Stimulated activated naive CD8-positive, alpha-beta T cell treated with anti-CD3 and anti-CD28 coated beads, Interleukin-15, Interleukin-2, amounts not matched to agents 100 U/mL and 50 U/mL, for 24 hours (primary cell): ENCODE results near the gene PRDM16.
A peak's percentile ranks its signal among the peaks of the same experiment; 100 is the strongest.

Experiments
- ATAC-seq: fragments of 150-1000 bp; cut with Tn5 transposase; one replicate; pipeline ENCODE4 v1.10.0; 2021
- DNase-seq: peaks from one replicate; pipeline ENCODE4 v3.0.0; 2021

Gene PRDM16

DNA sequence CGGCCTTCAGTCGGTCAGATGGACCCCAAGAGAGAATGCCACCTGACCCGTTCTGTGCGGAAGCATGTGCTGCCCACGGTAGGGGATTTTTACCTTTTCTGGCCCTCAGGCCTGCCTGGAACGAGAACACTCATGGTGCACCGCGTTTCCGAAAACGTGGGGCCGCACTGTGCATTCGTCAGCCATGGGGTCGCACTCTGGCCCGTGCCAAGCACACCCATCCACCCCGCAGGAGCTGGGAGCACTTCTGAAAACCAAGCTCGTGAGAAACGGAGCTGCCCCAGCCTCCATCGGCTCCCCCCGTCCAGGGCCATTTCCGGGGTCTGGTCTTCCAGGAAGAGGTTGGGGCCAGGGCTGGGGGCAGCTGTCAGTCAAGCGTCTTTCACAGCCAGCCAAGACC is 72.8 kb downstream of the PRDM16 start:
- ATAC-seq, result no peak
- no peak for DNase-seq

DNA sequence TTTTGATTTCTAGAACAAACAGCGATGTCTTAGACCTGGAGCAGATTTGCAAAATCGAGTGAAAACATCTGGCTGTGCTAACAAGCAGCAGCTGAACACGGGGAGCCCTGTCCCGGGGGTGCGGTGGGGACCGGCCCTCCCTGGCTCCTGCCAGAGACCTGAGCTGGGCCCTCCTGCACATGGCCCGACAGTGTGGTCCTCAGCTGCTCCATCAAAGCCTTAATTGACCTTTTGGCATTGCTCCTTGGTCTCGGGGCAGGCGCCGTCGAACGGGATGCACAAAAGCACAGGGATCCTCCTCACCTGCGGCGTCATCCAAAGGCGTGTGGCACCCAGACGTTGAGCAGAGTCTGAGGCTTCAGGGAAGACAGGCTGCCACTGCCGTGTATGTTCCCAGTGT is 73.2 kb downstream of the PRDM16 start:
- DNase-seq, result no peak
- no peak for ATAC-seq

DNA sequence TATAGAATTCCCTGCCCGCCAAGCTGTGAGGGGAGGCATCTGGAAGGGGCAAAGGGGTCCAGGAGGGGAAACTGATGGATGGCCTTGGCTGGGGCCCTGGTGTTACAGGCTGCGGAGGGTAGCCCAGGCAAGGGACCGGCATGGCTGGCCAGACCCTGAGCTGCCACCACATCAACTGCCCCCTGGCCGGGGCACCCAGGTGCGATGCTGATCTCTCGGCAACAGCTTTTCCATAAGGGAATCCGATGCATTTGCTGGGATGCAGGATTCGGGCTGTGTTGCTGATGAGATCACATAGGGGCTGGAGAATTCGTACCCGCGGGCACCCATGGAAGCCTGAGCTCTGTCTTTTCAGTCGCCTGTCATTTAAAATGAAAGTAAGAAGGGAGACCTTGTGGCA is 73.7 kb downstream of the PRDM16 start:
- no peak for DNase-seq
- no peak for ATAC-seq

DNA sequence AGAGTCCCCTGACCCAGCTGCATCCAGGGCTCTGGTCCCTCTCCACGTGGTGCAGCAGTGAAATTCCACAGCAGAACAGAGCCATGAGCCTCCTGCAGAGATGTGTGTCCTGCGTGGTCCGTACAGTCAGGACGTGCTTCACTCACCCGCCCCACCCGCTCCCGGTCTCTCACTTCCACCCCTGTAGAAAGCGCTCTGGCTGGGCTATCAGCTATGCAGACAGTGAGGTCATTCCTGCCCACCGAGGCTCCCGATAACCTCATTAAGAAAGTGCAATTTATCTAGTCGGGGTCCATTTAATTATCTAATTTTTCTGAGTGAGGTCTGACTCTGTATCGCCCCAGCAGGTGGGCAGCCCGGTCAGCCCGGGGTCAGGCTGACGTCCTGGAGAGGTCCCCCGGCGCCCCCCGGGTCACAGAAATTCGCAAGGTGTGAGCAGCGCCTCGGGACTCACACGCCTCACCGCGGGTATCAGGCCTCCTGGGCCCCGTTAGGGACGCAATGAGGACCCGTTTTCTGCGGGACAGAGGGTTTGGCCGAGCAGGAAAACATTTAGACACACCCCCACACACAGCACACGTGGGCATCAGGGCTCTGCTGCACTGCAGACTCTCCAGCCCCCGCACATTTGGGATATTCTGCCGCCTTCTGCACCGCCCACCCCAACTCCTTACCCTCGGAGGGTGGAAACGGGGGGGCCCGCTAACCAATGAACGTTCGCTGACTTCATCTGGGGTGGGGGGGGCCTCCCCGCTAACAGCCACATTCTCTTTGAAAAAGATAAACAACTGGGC is 76.7 kb downstream of the PRDM16 start:
- ATAC-seq, result no peak

DNA sequence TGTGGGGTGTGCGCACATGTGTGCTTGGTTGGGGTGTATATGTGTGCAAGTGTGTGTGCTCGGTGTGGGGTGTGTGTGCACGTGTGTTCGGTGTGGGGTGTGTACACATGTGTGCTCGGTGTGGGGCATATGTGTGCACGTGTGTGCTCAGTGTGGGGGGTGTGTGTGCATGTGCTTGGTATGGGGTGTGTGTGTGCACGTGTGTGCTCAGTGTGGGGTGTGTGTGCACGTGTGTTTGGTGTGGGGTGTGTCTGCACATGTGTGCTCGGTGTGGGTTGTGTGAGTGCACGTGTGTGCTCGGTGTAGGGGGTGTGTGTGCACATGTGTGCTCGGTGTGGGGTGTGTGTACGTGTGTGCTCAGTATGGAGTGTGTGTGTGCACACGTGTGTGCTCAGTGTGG is 77.5 kb downstream of the PRDM16 start:
- DNase-seq (no peak), ATAC-seq (no peak)

More for the DNA sequence above, 76.7 kb downstream of the PRDM16 start:
- no peak for DNase-seq

DNA sequence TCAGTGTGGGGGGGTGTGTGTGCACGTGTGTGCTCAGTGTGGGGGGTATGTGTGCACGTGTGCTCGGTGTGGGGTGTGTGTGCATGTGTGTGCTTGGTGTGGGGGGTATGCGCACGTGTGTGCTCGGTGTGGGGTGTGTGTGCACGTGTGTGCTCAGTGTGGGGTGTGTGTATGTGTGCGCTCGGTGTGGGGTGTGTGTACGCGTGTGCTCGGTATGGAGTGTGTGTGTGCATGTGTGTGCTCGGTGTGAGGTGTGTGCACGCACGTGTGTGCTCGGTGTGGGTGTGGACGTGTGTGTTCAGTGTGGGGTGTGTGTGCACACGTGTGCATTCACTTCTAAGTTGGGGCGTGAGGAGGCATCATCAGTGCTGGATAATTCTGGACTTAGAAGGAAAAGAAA is 77.9 kb downstream of the PRDM16 start:
- no peak for DNase-seq
- no peak for ATAC-seq

DNA sequence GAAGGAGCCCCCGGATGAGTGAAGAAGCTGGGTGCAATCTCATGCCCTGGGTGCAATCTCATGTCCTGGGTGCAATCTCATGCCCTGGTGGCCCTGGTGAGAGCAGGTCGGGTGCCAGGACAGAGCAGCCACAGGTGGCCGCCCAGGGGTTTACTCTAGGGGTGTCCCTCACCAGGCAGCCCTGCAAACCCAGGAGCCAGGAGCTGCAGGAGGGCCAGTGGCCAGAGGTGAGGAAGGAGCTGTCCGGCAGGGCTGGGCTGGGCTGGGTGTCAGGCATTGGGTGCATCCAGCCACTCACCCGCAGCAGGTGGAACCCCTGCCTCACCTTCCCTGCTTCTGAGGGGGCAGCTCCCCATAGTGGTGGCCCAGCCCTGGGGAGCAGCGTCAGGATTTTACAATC is 79.2 kb downstream of the PRDM16 start:
- ATAC-seq, result no peak
- no peak for DNase-seq

DNA sequence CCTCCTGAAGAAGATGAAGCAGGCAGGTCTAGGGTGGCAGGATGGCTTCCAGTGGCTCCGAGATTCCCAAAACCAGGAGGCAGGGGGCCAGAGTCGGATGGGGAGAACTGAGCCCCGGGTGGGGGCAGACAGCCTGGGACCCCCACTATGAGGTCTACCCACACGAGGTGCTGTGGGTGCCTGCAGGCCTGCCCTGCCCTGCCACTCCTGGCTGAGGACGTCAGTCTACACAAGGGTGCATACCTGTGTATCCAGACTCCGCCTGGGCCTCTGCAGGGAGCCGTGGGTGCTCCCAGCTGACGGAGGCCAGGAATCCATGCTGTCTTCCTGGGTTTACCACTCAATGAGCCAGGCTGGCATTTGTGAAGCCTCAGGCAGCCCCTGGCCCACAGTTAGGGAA is 80.3 kb downstream of the PRDM16 start:
- ATAC-seq (no peak), DNase-seq (no peak)

DNA sequence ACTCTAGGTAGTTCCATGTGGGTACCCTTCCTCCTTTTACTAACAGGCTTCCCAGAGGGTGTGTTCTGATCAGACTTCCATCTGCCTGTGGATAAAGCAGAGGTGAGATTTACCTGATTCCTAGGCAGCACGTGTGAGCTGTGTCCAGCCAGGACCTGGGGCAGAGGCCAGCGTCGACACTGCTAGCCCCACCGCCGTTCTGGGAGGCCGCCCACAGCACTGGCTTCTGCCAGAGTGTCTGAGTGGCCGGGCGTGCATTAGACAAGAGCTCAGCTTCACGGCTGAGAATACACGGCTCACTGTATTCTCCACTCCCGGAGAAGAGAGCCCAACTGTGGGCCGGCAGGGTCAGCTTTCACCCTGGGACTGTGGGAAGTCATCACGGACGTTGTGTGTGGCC is 82.5 kb downstream of the PRDM16 start:
- no peak for DNase-seq

DNA sequence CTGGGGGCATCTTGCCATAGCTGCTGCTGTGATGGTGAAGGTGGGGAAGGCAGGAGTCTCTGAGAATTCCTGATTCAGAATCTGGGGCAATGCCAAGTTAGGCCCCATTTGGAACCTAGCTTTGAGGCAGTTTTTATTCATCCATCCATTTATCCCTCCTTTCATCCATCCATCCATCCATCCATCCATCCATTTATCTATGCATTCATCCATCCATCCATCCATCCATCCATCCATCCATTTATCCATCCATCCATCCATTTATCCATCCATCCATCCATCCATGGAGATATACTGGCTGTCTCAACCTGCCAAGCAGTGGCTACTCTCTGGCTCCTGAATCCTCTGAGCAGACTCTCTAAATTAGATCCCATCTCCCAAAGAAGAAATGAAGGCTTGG is 83.1 kb downstream of the PRDM16 start:
- DNase-seq (no peak), ATAC-seq (no peak)

More for the DNA sequence above, 82.5 kb downstream of the PRDM16 start:
- no peak for ATAC-seq

DNA sequence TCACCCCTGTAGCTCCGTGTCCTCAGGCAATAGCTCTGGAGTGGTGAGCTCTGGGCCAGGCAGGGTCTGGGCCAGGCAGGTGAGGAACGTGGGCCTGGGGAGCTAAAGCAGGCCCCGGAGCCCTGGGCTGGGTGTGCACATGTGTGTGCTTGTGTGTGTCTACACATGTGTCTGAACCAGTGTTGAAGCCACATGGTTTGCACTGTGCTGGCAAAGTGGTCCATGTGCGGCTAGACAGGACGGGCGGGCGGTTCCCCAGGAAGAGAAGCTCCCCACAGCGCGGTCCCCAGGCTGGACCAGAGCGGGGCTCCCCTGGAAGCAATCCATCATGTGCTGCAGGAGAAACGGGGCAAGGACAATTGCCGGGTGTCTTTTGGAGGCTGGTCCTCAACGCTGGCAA is 84.2 kb downstream of the PRDM16 start:
- ATAC-seq, result no peak
- DNase-seq, result no peak

DNA sequence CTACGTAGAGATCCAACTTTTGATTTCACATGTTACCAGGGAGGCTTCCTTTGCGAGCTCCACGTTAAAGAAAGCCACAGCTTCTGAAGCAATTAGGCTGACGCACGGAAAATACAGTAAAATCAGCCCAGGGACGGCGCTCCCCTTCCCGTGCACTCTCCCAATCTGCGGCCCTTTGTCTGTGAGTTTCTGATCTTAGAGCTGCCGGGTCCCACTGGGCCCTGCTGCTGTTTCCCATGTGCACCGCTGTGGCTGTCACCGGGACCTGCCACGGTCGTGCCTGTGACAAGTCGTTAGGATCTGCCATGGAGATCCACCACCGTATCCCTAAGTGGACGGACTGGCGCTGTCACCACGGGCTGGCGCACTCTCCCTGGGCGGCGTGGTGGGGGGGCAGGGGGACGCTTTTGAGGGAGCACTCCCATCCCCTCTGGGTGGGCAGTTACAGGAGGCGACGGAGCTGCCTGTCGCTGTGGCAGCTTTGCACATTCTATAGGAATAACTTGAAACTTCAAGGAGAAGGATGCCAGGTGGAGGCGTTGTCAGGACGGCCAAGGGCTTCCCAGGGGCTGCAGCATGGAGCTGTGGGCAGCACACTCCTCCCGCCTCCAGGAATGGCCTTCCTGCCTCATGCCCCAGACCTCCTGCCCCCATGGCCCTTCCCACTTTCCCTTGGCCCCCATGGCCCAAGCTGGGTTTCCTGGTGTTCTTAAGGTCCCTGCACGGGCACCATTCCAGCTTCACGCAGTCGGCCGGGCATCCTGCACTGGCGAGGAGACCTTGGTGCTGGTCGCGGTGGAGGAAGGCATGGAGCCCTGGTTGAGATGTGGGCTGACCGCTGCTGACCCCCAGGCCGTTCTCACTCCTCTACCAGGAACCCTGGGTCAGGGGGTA is 85.1 kb downstream of the PRDM16 start:
- ATAC-seq, result no peak
- no peak for DNase-seq

DNA sequence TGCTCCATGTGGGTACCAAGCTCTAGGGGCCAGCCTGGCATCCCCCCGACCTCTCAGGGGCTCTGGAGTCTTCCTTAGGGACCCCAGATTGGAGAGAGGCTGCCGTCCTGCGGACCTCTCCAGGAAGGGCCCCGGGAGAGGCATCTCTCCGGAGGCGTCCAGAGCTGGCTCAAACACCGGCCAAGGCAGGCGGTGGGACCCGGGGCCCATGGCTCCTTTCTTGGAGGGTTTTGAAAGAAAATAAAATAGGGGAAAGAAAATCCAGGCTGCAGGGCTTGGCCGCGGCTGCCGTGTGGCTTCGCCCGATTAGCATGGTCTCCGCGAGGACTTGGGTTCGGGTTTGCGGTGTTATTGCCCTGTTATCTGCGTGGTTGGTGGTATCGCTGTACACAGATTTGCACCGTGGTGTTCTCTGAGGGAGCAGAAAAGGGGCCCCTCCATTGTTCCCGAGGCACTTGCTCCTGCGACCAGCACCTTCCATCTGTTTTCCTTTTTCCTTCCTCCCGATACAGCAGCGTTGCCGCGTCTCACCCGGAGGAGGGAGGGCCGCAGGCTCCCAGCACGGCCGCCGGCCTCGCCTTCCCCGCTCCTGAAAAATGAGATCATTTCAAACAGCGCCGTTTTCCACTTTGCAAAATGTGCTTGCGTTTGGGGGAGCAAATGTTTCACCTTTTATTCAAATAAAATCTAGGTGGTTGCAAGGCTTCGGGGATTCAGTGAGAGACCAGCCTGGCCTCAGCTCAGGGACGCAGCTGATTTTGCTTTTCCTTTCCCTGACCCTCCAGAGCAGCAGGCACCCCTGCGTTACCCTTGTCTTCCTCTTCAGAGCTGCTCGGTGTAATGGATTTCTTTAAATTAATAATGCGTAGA is 86.3 kb downstream of the PRDM16 start:
- ATAC-seq (no peak), DNase-seq (no peak)

DNA sequence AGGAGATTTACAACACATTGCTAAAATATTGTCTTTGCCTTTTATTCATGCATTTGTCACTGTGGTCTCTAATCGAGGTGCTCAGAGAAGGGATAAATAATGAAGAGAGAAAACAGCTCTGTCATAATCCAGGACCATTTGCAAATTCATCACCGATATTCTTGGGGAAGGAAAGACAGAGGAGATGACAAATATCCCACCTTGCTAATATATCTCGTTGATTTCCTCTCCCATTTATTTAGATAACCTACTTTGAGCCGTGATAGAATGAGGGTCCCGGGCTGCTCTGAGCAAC is 86.9 kb downstream of the PRDM16 start:
- no peak for DNase-seq

DNA sequence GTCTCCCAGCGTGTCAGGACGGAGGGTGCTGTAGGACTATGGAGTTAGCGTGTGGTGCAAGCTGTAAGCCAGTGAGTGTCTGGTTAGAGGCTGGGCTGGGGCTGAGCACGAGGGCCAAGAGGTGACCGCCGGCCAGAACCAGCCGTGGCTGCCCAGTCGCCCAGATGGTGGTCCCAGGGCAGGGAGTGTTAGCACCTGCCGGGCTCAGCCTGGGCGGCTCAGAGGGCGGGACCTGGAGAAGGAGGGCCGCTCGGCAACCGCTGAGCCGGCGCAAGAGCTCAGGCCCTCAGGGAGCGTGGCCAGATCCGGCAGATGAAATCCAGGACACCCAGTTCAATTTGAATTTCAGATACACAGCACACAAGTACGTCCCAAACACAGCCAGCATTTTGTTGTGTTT is 87.9 kb downstream of the PRDM16 start:
- no peak for ATAC-seq
- DNase-seq, result no peak

More for the DNA sequence above, 86.9 kb downstream of the PRDM16 start:
- no peak for ATAC-seq

DNA sequence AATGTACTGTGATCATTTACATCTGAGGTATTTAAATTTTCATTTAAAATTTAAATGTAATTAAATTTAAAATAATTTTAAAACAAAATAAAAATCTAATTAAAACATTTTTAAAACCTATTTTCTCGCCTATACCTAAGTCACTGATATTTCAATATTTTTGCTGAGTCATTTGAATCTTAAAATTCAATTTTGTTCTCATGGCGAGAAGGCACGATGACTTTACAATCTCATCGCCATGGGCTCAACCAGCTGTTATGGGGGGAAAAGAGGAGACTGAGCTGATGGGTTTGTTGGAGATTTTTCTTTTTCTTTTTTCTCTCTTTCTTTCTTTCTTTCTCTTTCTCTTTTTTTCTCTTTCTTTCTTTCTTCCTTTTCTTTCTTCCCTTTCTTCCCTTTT is 89.3 kb downstream of the PRDM16 start:
- ATAC-seq, result no peak
- no peak for DNase-seq

DNA sequence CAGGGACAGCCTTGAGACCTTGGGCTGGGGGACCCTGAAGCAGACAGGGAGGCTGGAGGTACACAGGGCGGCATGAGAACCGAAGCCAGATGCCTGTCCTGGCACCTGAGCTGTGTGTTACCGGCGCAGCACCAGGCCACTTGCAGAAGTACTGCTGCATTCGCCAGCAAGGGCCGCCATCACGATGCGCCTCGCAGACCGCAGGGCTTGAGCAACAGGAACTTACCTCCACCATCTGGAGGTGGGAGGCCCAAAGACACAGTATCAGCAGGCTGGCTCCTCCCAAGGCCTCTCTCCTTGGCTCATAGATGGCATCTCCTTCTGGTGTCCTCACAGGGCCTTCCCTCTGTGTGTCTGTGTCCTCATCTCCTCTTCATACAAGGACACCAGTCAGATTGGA is 90.1 kb downstream of the PRDM16 start:
- DNase-seq (no peak), ATAC-seq (no peak)

DNA sequence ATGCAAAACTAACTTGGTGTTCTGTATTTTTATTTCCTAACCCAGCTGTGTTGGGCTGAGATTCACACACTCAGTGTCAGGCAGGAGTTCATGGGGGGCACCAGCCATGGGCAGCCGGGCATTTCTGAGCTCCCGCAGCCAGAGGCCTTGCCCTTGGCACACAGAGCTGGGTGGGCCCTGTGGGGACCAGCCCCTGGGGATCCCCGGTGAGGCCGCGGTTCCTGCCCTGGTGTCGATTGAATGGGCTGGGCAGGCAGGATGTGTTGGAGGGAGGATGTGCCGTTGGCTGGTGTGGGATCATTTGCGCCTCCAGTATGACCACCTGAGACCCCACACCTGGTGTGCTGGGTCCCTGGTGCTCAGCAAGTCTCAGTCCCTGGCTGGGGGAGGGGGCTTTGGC is 91.0 kb downstream of the PRDM16 start:
- ATAC-seq (no peak), DNase-seq (no peak)

DNA sequence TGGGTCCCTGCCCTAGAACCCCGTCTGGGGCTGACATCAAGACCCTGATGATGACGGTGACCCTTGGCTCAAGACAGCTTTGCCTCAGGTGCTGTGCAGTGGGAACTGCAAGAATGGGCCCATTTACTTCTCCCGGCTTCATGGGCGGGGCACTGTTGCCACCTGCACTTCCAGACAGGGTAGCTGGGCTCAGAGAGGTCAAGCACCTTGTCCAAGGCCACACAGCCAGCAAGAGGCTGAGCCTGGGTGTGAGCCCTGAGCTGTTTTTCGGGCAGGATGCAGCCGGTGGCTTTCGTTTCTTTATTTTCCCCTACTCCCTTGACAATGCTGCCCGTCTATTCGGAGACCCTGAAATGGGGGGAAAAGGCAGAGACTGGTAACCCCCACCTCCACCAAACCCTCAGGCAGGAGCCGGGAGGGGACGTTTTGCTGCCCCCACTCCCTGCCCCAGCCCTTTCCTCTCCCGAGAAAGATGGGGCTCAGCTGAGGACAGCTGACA is 91.7 kb downstream of the PRDM16 start:
- ATAC-seq, result peak; percentile 14

DNA sequence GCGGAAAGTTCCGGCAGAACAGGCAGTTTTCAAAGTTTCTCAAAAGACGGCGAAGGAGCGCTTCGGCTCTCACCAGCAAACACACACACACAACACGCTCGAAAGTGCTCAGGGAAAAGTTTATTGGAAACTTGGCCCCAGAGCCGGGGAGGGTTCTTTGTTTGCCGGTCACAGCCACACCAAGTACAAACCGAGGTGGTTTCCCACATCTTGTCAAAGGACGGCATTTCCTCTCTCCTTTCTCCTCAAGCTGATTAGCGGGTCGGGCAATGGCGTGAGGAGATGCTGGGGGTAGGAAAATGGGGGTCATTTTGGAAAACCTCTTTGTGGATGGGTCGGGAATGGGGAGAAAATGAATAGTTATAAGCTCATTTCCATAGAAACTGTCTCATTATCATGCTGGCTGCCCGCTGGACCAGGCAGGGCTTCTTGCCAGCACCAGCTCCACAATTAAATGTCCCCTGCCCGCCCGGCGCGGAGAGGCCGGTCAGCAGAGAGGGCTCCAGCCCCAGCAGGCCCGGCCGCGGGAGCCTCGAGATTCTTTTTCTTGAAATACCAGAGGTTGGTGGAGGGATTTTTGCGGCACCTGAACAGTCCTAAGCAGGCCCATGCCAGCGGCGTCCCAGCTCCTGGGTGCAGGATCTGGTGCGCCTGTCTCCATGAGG is 92.3 kb downstream of the PRDM16 start:
- DNase-seq (no peak), ATAC-seq (peak; percentile 22)

More for the DNA sequence above, 91.7 kb downstream of the PRDM16 start:
- DNase-seq, result no peak

DNA sequence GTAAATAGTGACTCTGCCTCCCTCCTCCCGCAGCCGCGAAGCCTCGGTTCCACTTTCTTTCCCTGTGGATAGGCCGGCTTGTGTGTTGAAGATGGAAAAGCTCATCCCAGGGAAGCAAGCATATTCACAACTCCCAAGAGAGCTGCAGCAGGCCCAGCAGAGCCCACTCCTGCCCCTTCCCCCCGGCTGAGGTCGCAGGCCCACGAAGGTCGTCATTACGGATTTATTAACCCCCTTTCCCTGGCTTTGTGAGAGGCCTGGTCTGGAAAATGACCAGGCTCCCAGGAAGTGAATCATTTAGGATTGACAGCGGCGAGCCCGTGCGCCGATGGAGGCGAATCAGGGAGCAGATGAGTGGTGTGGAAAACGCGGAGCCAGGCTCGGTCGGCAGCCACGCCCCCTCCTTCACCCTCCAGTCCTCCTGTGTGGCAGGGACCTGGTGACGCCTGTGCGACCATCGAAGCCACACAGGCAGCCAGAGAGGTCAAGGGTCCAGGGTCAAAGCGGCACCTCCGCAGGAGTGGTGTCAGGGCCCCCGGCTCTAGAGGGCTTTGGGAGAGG is 93.4 kb downstream of the PRDM16 start:
- ATAC-seq (no peak), DNase-seq (no peak)

DNA sequence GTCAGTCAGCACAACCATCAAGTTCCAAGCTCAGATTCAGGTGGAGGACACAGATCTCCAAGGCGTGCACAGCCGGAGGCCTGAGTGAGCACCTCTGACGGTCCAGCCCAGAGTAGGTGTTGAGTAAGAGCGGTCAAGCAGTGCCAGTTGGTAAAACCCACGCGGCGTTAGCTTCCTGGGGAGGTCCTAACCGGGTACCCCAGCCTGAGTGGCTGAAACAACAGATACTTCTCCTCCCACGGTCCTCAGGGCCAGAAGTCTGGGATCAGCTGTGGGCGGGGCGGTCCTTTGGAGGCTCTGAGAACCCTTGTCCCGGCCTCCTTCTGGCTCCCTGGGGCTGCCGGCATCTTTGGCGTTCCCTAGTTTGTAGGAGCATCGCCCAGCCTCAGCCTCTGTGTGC is 94.4 kb downstream of the PRDM16 start:
- ATAC-seq (no peak), DNase-seq (no peak)
